C4-2B (cell line): Measurements from ENCODE around the gene RAC3.

Experiments
- CTCF ChIP-seq: fragments of 450-650 bp; conservative IDR thresholded peaks from 2 replicates; pipeline ENCODE4 v1.5.1; 2017; ENCODE audit warnings: mild to moderate bottlenecking
- ZFX ChIP-seq: fragments of 450-650 bp; IDR thresholded peaks from 2 replicates; pipeline ENCODE4 v1.6.1; 2017

GRCh38 chr17:82008941-82009405, 22.5 kb upstream of the RAC3 start:
- TF ChIP-seq CTCF (no peak), ZFX (no peak)
